ENCODE results near the gene HIVEP2.

HIVEP2 gene

GRCh38 chr6:142713959-142714358, 231.0 kb downstream of the HIVEP2 start:
- DNase-seq, result no peak
- Histone ChIP-seq H3K36me3 (ENCODE audit: control insufficient read depth, insufficient read depth, low read length) (no peaks in the 10 kb centered on the region), H3K27me3 (replicated peaks; ENCODE audit: control insufficient read depth, insufficient read depth, low read length, poor library complexity, severe bottlenecking) (no peaks in the 10 kb centered on the region), H3K9me3 (ENCODE audit: control insufficient read depth, low read length) (peaks cover 2% of the 10 kb centered on the region), H3K27ac (ENCODE audit: insufficient read depth, low read length, poor library complexity, severe bottlenecking) (no peak overlapping the region), H3K4me1 (ENCODE audit: control insufficient read depth, insufficient read depth, low read length, poor library complexity, severe bottlenecking) (no peaks in the 10 kb centered on the region), H3K4me3 (ENCODE audit: insufficient read depth, low read depth, low read length, poor library complexity, severe bottlenecking) (no peak overlapping the region)

DNA sequence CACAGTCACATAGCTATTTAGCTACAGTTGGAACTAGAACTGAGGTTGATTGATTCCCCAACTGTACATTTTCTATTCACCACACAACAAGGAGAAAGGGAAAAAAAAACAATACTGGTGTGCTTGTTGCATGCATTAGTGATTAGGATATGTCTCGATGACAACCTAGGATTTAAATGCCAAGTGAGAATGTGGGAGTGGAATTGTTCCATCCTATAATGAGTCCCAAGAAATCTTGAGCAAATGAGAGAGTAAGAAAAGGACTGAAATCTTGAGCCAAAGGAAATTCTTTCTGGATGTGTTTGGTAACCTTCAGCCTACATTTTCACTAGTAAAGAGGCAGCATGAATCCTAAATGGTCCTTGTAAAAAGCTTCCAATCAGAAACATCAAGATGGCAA, 232.7 kb downstream of the HIVEP2 start:
- H3K27me3 ChIP-seq (replicated peaks; ENCODE audit: control insufficient read depth, insufficient read depth, low read length, poor library complexity, severe bottlenecking), result no peaks in the 10 kb centered on the region
- no peak overlapping the region for H3K27ac ChIP-seq (ENCODE audit: insufficient read depth, low read length, poor library complexity, severe bottlenecking)
- no peaks in the 10 kb centered on the region for H3K9me3 ChIP-seq (ENCODE audit: control insufficient read depth, low read length)
- no peak overlapping the region for H3K4me3 ChIP-seq (ENCODE audit: insufficient read depth, low read depth, low read length, poor library complexity, severe bottlenecking)
- H3K36me3 ChIP-seq (ENCODE audit: control insufficient read depth, insufficient read depth, low read length), result no peaks in the 10 kb centered on the region
- no peak for DNase-seq
- H3K4me1 ChIP-seq (ENCODE audit: control insufficient read depth, insufficient read depth, low read length, poor library complexity, severe bottlenecking), result no peaks in the 10 kb centered on the region

- Histone ChIP-seq H3K27me3 (replicated peaks; ENCODE audit: control insufficient read depth, insufficient read depth, low read length, poor library complexity, severe bottlenecking) (no peaks in the 10 kb centered on the region), H3K4me3 (ENCODE audit: insufficient read depth, low read depth, low read length, poor library complexity, severe bottlenecking) (no peak overlapping the region), H3K4me1 (ENCODE audit: control insufficient read depth, insufficient read depth, low read length, poor library complexity, severe bottlenecking) (no peaks in the 10 kb centered on the region), H3K36me3 (ENCODE audit: control insufficient read depth, insufficient read depth, low read length) (no peaks in the 10 kb centered on the region), H3K27ac (ENCODE audit: insufficient read depth, low read length, poor library complexity, severe bottlenecking) (no peak overlapping the region), H3K9me3 (ENCODE audit: control insufficient read depth, low read length) (no peaks in the 10 kb centered on the region)
- no peak for DNase-seq
Observed at GRCh38 chr6:142708651-142709050, 236.3 kb downstream of the HIVEP2 start.

- H3K27me3 ChIP-seq (replicated peaks; ENCODE audit: control insufficient read depth, insufficient read depth, low read length, poor library complexity, severe bottlenecking), result no peaks in the 10 kb centered on the region
- no peaks in the 10 kb centered on the region for H3K36me3 ChIP-seq (ENCODE audit: control insufficient read depth, insufficient read depth, low read length)
- no peak overlapping the region for H3K27ac ChIP-seq (ENCODE audit: insufficient read depth, low read length, poor library complexity, severe bottlenecking)
- no peaks in the 10 kb centered on the region for H3K4me1 ChIP-seq (ENCODE audit: control insufficient read depth, insufficient read depth, low read length, poor library complexity, severe bottlenecking)
- no peak for DNase-seq
- no peaks in the 10 kb centered on the region for H3K9me3 ChIP-seq (ENCODE audit: control insufficient read depth, low read length)
- H3K4me3 ChIP-seq (ENCODE audit: insufficient read depth, low read depth, low read length, poor library complexity, severe bottlenecking), result no peak overlapping the region
Observed at GRCh38 chr6:142707255-142707654, 237.7 kb downstream of the HIVEP2 start.

DNA sequence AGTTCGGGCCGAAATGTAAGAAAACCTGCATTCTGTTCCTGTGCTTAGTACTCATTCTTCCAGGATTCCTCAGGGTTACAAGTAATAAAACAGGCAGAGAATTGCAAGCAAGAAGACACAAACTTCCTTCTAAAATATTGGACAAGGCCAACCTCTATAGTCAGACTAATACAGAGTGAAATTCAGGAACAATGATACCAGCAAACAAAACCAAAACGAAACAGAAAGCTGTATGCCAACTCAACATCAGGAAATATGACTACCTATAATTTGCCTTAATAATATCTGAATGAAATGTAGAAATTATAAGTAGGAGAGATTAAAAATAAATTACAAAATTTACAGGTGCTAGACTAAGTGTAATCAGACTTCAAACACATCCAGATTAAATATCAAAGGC, 238.8 kb downstream of the HIVEP2 start:
- Histone ChIP-seq H3K27me3 (replicated peaks; ENCODE audit: control insufficient read depth, insufficient read depth, low read length, poor library complexity, severe bottlenecking) (no peaks in the 10 kb centered on the region), H3K36me3 (ENCODE audit: control insufficient read depth, insufficient read depth, low read length) (no peaks in the 10 kb centered on the region), H3K4me1 (ENCODE audit: control insufficient read depth, insufficient read depth, low read length, poor library complexity, severe bottlenecking) (no peaks in the 10 kb centered on the region), H3K9me3 (ENCODE audit: control insufficient read depth, low read length) (no peaks in the 10 kb centered on the region), H3K27ac (ENCODE audit: insufficient read depth, low read length, poor library complexity, severe bottlenecking) (no peak overlapping the region), H3K4me3 (ENCODE audit: insufficient read depth, low read depth, low read length, poor library complexity, severe bottlenecking) (no peak overlapping the region)
- no peak for DNase-seq

- Histone ChIP-seq H3K27ac (ENCODE audit: insufficient read depth, low read length, poor library complexity, severe bottlenecking) (no peak overlapping the region), H3K4me3 (ENCODE audit: insufficient read depth, low read depth, low read length, poor library complexity, severe bottlenecking) (no peak overlapping the region)
- DNase-seq, result no peak
Observed at GRCh38 chr6:142705054-142705453, 239.9 kb downstream of the HIVEP2 start.

GRCh38 chr6:142702501-142703460, 242.2 kb downstream of the HIVEP2 start:
- no peak for DNase-seq
- Histone ChIP-seq H3K9me3 (ENCODE audit: control insufficient read depth, low read length) (no peaks in the 10 kb centered on the region), H3K36me3 (ENCODE audit: control insufficient read depth, insufficient read depth, low read length) (no peaks in the 10 kb centered on the region), H3K27ac (ENCODE audit: insufficient read depth, low read length, poor library complexity, severe bottlenecking) (no peak overlapping the region), H3K4me1 (ENCODE audit: control insufficient read depth, insufficient read depth, low read length, poor library complexity, severe bottlenecking) (no peaks in the 10 kb centered on the region), H3K4me3 (ENCODE audit: insufficient read depth, low read depth, low read length, poor library complexity, severe bottlenecking) (no peak overlapping the region), H3K27me3 (replicated peaks; ENCODE audit: control insufficient read depth, insufficient read depth, low read length, poor library complexity, severe bottlenecking) (no peaks in the 10 kb centered on the region)

More at GRCh38 chr6:142705054-142705453, 239.9 kb downstream of the HIVEP2 start:
- Histone ChIP-seq H3K4me1 (ENCODE audit: control insufficient read depth, insufficient read depth, low read length, poor library complexity, severe bottlenecking) (no peaks in the 10 kb centered on the region), H3K36me3 (ENCODE audit: control insufficient read depth, insufficient read depth, low read length) (no peaks in the 10 kb centered on the region), H3K27me3 (replicated peaks; ENCODE audit: control insufficient read depth, insufficient read depth, low read length, poor library complexity, severe bottlenecking) (no peaks in the 10 kb centered on the region), H3K9me3 (ENCODE audit: control insufficient read depth, low read length) (no peaks in the 10 kb centered on the region)

All from effector memory CD4-positive, alpha-beta T cell (primary cell).